Activated naive CD8-positive, alpha-beta T cell treated with anti-CD3 and anti-CD28 coated beads for 36 hours (primary cell): ENCODE results near the gene OR4F6. TPM values are rescaled to one million over a fixed set of nuclear protein-coding genes. Genes with fewer than 3 reads are reported as not detected.
"Not testable (repeated sequence)": the region's sequence is repeated elsewhere in the genome, so short reads cannot be mapped to it uniquely, and the experiment has no call there.

Experiments
- DNase-seq: peaks from one replicate; pipeline ENCODE4 v3.0.0; 2021
- H3K27ac Mint-ChIP-seq: one replicate; pipeline ENCODE4 v1.8.0; 2022; ENCODE audit warnings: mild to moderate bottlenecking, moderate library complexity, mixed read lengths
- H3K27me3 Mint-ChIP-seq: one replicate; pipeline ENCODE4 v1.8.0; 2022; ENCODE audit warnings: mild to moderate bottlenecking, mixed read lengths
- H3K36me3 Mint-ChIP-seq: one replicate; pipeline ENCODE4 v1.8.0; 2021; ENCODE audit warnings: mild to moderate bottlenecking, mixed read lengths
- H3K4me1 Mint-ChIP-seq: one replicate; pipeline ENCODE4 v1.8.0; 2021; ENCODE audit warnings: mixed read lengths
- H3K4me3 Mint-ChIP-seq: one replicate; pipeline ENCODE4 v1.8.0; 2022; ENCODE audit warnings: mild to moderate bottlenecking, moderate library complexity, mixed read lengths
- H3K9me3 Mint-ChIP-seq: one replicate; pipeline ENCODE4 v1.8.0; 2022; ENCODE audit warnings: mixed read lengths
- total RNA-seq, 2 experiments: library from RNA; stranded (reverse); gene quantifications; one replicate each; pipeline ENCODE4 v1.2.3, GENCODE V29; 2021

The OR4F6 gene
- total RNA-seq, 2 experiments from 2014 or later = not detected

GRCh38 chr15:101790748-101791147, 12.6 kb upstream of the OR4F6 start:
- not testable (repeated sequence) for H3K4me3 Mint-ChIP-seq, H3K9me3 Mint-ChIP-seq, H3K36me3 Mint-ChIP-seq, H3K27me3 Mint-ChIP-seq, H3K4me1 Mint-ChIP-seq, H3K27ac Mint-ChIP-seq, DNase-seq

- not testable (repeated sequence) for DNase-seq, H3K4me3 Mint-ChIP-seq, H3K4me1 Mint-ChIP-seq, H3K36me3 Mint-ChIP-seq, H3K9me3 Mint-ChIP-seq, H3K27ac Mint-ChIP-seq, H3K27me3 Mint-ChIP-seq
Observed at GRCh38 chr15:101793981-101794380, 9.3 kb upstream of the OR4F6 start.

- Mint-ChIP-seq H3K9me3 (no peaks in the 10 kb centered on the region), H3K27ac (no peak overlapping the region), H3K4me3 (no peak overlapping the region), H3K36me3 (no peaks in the 10 kb centered on the region), H3K4me1 (no peaks in the 10 kb centered on the region), H3K27me3 (no peaks in the 10 kb centered on the region)
- DNase-seq = no peak
Observed at GRCh38 chr15:101795455-101795854, 7.9 kb upstream of the OR4F6 start.

- no peak overlapping the region for H3K4me3 Mint-ChIP-seq
Observed at GRCh38 chr15:101799665-101800064, 3.6 kb upstream of the OR4F6 start.

GRCh38 chr15:101801048-101801447, 2.3 kb upstream of the OR4F6 start:
- Mint-ChIP-seq H3K4me1 (no peaks in the 10 kb centered on the region), H3K36me3 (no peaks in the 10 kb centered on the region), H3K9me3 (no peaks in the 10 kb centered on the region), H3K27me3 (no peaks in the 10 kb centered on the region), H3K4me3 (no peak overlapping the region), H3K27ac (no peak overlapping the region)
- no peak for DNase-seq

More at GRCh38 chr15:101799665-101800064, 3.6 kb upstream of the OR4F6 start:
- Mint-ChIP-seq H3K9me3 (no peaks in the 10 kb centered on the region), H3K27ac (no peak overlapping the region), H3K36me3 (no peaks in the 10 kb centered on the region), H3K27me3 (no peaks in the 10 kb centered on the region), H3K4me1 (no peaks in the 10 kb centered on the region)
- DNase-seq = no peak

- DNase-seq = no peak
- Mint-ChIP-seq H3K27me3 (no peaks in the 10 kb centered on the region), H3K27ac (no peak overlapping the region), H3K9me3 (no peaks in the 10 kb centered on the region), H3K4me3 (no peak overlapping the region), H3K36me3 (no peaks in the 10 kb centered on the region), H3K4me1 (no peaks in the 10 kb centered on the region)
Observed at GRCh38 chr15:101803676-101804075, 367 bp downstream of the OR4F6 start.

GRCh38 chr15:101804375-101804774, 1.1 kb downstream of the OR4F6 start:
- no peaks in the 10 kb centered on the region for H3K4me1 Mint-ChIP-seq
- H3K36me3 Mint-ChIP-seq = no peaks in the 10 kb centered on the region
- H3K27me3 Mint-ChIP-seq = no peaks in the 10 kb centered on the region
- H3K9me3 Mint-ChIP-seq = no peaks in the 10 kb centered on the region
- no peak overlapping the region for H3K4me3 Mint-ChIP-seq
- no peak for DNase-seq
- no peak overlapping the region for H3K27ac Mint-ChIP-seq

- no peak for DNase-seq
- no peaks in the 10 kb centered on the region for H3K9me3 Mint-ChIP-seq
- H3K4me1 Mint-ChIP-seq = no peaks in the 10 kb centered on the region
- no peak overlapping the region for H3K4me3 Mint-ChIP-seq
- no peak overlapping the region for H3K27ac Mint-ChIP-seq
- no peaks in the 10 kb centered on the region for H3K36me3 Mint-ChIP-seq
- no peaks in the 10 kb centered on the region for H3K27me3 Mint-ChIP-seq
Observed at GRCh38 chr15:101804941-101805340, 1.6 kb downstream of the OR4F6 start.

- H3K36me3 Mint-ChIP-seq = no peaks in the 10 kb centered on the region
- H3K4me3 Mint-ChIP-seq = no peak overlapping the region
- no peak for DNase-seq
- no peaks in the 10 kb centered on the region for H3K4me1 Mint-ChIP-seq
- H3K27me3 Mint-ChIP-seq = no peaks in the 10 kb centered on the region
- no peaks in the 10 kb centered on the region for H3K9me3 Mint-ChIP-seq
- no peak overlapping the region for H3K27ac Mint-ChIP-seq
Observed at GRCh38 chr15:101805605-101806345, 2.5 kb downstream of the OR4F6 start.

GRCh38 chr15:101807345-101807945, 4.1 kb downstream of the OR4F6 start:
- no peak overlapping the region for H3K27ac Mint-ChIP-seq
- no peaks in the 10 kb centered on the region for H3K4me1 Mint-ChIP-seq
- H3K9me3 Mint-ChIP-seq = no peaks in the 10 kb centered on the region
- DNase-seq = no peak
- H3K27me3 Mint-ChIP-seq = peaks cover 1% of the 10 kb centered on the region
- H3K4me3 Mint-ChIP-seq = no peak overlapping the region
- H3K36me3 Mint-ChIP-seq = no peaks in the 10 kb centered on the region

GRCh38 chr15:101808201-101808600, 4.9 kb downstream of the OR4F6 start:
- no peak overlapping the region for H3K4me3 Mint-ChIP-seq
- H3K9me3 Mint-ChIP-seq = no peaks in the 10 kb centered on the region
- H3K27me3 Mint-ChIP-seq = peaks cover 9% of the 10 kb centered on the region
- H3K4me1 Mint-ChIP-seq = no peaks in the 10 kb centered on the region
- no peak for DNase-seq
- H3K36me3 Mint-ChIP-seq = no peaks in the 10 kb centered on the region
- no peak overlapping the region for H3K27ac Mint-ChIP-seq

GRCh38 chr15:101810456-101810855, 7.1 kb downstream of the OR4F6 start:
- Mint-ChIP-seq H3K4me1 (no peaks in the 10 kb centered on the region), H3K27ac (no peak overlapping the region), H3K9me3 (no peaks in the 10 kb centered on the region), H3K36me3 (no peaks in the 10 kb centered on the region), H3K4me3 (no peak overlapping the region), H3K27me3 (peaks cover 20% of the 10 kb centered on the region)
- DNase-seq = no peak

- Mint-ChIP-seq H3K9me3 (no peaks in the 10 kb centered on the region), H3K4me1 (no peaks in the 10 kb centered on the region), H3K4me3 (no peak overlapping the region), H3K27me3 (peaks cover 21% of the 10 kb centered on the region), H3K27ac (no peak overlapping the region), H3K36me3 (no peaks in the 10 kb centered on the region)
- DNase-seq = no peak
Observed at GRCh38 chr15:101810876-101811275, 7.6 kb downstream of the OR4F6 start.

- H3K4me3 Mint-ChIP-seq = no peak within 1 kb of the TSS
Observed at GRCh38 chr15:101811902-101812301, 8.6 kb downstream of the OR4F6 start, which contains the start of gene OR4F15. Gene OR4F15 (plus strand): TSS chr15:101812202. CDS start chr15:101818187, 5,985 bp downstream.

GRCh38 chr15:101813803-101814534, 10.7 kb downstream of the OR4F6 start:
- H3K27me3 Mint-ChIP-seq = peaks cover 34% of the 10 kb centered on the region
- H3K36me3 Mint-ChIP-seq = no peaks in the 10 kb centered on the region
- DNase-seq = no peak

More at GRCh38 chr15:101811902-101812301, 8.6 kb downstream of the OR4F6 start, which contains the start of gene OR4F15:
- no peaks in the 10 kb centered on the region for H3K9me3 Mint-ChIP-seq
- no peaks in the 10 kb centered on the region for H3K36me3 Mint-ChIP-seq
- H3K27ac Mint-ChIP-seq = no peak within 1 kb of the TSS
- H3K27me3 Mint-ChIP-seq = peaks cover 28% of the 10 kb centered on the region
- no peak for DNase-seq
- no peaks in the 10 kb centered on the region for H3K4me1 Mint-ChIP-seq

More at GRCh38 chr15:101813803-101814534, 10.7 kb downstream of the OR4F6 start:
- Mint-ChIP-seq H3K27ac (no peak overlapping the region), H3K4me3 (no peak overlapping the region), H3K9me3 (no peaks in the 10 kb centered on the region), H3K4me1 (no peaks in the 10 kb centered on the region)
